Stimulated activated memory B cell treated with anti-CD40 and anti-IgM and Interleukin-4, amounts not matched to agents 10 μg/mL and 1 μg/mL and 100 μg/mL, for 72 hours (primary cell): Measurements from ENCODE around the gene NSFL1C.

Experiments used
- ATAC-seq: fragments of 150-1000 bp; cut with Tn5 transposase; 2 replicates; pipeline ENCODE4 v1.10.0; 2021
- H3K27ac Mint-ChIP-seq: one replicate; pipeline ENCODE4 v1.8.0; 2022; ENCODE audit warnings: mild to moderate bottlenecking, mixed read lengths
- H3K27me3 Mint-ChIP-seq: one replicate; pipeline ENCODE4 v1.8.0; 2022; ENCODE audit warnings: mixed read lengths
- H3K36me3 Mint-ChIP-seq: one replicate; pipeline ENCODE4 v1.8.0; 2022; ENCODE audit warnings: mixed read lengths
- H3K4me1 Mint-ChIP-seq: one replicate; pipeline ENCODE4 v1.8.0; 2022; ENCODE audit warnings: mixed read lengths
- H3K4me3 Mint-ChIP-seq: one replicate; pipeline ENCODE4 v1.8.0; 2022; ENCODE audit warnings: mild to moderate bottlenecking, moderate library complexity, mixed read lengths
- H3K9me3 Mint-ChIP-seq: one replicate; pipeline ENCODE4 v1.8.0; 2022; ENCODE audit warnings: mixed read lengths

NSFL1C gene

DNA sequence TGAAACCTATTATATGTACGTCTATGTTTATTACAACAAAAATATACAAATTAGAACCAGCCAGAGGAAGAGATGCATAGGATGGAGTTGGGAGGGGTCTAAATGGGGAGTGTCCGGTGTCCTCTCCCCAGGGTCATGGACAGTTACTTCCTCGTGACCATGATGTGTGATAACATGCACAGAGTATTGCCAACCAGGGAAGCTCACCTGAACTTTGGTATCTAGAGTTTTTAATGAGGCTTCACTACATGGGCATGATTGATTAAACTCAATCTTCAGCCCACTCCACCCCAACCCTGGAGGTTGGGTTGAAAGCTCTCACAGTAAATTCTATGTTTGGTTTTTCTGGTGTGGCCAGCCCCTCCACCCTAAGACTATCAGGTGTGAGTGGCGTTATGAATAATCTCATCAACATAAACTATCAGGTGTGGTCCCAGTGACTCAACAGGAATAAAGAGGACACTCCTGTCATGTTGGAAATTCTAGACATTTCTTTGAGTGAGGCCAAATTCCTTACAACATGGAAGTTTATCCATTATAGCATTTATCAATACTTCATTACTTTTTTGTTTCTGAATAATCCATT lies 37.4 kb downstream of the NSFL1C start:
- H3K9me3 Mint-ChIP-seq, result no peaks in the 10 kb centered on the region
- peaks cover 1% of the 10 kb centered on the region for H3K36me3 Mint-ChIP-seq
- no peak for ATAC-seq
- no peak overlapping the region for H3K4me3 Mint-ChIP-seq
- H3K27me3 Mint-ChIP-seq, result no peaks in the 10 kb centered on the region
- H3K27ac Mint-ChIP-seq, result no peak overlapping the region
- peaks cover 22% of the 10 kb centered on the region for H3K4me1 Mint-ChIP-seq

DNA sequence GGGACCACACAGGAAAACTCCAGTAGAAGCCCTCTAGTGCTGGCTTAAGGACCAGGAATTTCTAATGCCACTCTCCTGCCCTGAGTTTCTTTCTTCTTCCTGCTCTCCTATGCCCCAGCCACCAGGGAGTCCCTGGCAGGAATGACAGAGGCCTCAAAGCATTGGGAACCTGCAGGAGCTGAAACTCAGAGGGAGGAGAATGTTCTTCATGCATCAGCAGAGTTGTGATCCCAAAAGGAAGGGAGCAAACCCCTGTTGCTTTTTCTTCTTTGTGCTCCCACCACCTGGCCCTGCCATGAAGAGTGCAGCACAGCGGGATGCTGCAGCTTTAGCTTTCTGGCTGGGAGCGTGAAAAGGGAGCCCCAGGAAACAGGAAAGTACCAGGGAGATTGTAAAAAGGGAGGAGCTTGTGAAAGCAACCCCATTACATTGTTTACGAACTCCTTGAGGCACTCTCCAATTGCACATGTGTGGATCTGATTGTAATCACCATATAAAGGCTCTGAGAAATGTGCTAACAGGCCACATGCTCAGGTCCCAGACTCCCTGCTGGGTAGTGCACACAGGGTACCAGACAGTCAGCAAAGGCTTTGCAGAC lies 39.1 kb downstream of the NSFL1C start:
- Mint-ChIP-seq H3K4me1 (peaks cover 17% of the 10 kb centered on the region), H3K36me3 (peaks cover 6% of the 10 kb centered on the region), H3K27me3 (no peaks in the 10 kb centered on the region), H3K4me3 (no peak overlapping the region), H3K27ac (no peak overlapping the region), H3K9me3 (peaks cover 5% of the 10 kb centered on the region)
- ATAC-seq, result no peak

DNA sequence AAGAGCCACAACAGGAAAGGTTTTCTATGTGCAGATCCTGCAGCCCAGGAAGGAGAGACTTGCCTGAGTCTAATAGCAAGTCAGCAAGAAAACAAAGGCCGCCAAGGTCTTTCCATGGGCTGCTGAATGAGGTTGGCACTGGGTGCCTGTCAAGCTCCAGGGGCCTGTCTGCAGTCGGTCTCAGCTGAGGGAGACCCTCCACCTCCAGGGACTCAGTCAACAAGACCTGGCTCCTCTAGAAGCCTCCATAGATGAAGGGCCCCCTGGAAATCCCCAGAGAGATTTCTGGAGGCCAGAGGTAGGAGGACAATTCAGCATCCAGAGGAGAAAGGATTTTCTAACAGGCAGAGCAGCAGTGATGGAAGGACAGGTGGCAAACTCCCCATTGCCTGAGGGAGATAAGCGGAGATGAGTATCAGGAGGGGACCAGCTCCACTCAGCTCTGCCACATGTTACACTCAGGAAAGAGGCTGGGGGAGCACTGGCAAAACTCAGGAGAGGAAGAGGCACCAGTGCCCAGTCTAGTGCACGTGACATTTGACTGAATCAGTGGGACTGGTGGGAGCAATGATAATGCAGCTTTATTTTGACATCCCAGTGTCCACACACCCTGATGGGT lies 40.3 kb downstream of the NSFL1C start:
- Mint-ChIP-seq H3K4me1 (peaks cover 4% of the 10 kb centered on the region), H3K36me3 (peaks cover 6% of the 10 kb centered on the region), H3K9me3 (peaks cover 11% of the 10 kb centered on the region), H3K4me3 (no peak overlapping the region), H3K27me3 (no peaks in the 10 kb centered on the region), H3K27ac (no peak overlapping the region)
- ATAC-seq, result no peak

DNA sequence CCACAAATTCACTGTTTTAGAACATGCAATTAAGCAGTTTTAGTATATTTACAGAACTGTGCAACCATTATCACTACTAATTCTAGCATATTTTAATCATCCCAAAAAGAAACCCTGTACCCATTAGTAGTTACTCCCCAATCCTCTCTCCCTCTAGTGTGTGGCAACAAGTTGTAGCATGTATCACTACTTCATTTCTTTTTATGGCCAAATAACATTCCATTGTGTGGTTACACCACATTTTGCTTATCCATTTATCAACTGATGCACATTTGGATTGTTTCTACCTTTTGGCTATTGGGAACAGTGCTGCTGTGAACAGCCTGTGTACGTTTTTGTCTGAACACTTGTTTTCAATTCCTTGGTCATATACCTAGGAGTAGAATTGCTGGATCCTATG lies 42.3 kb downstream of the NSFL1C start:
- peaks cover 17% of the 10 kb centered on the region for H3K9me3 Mint-ChIP-seq
- H3K36me3 Mint-ChIP-seq, result peaks cover 6% of the 10 kb centered on the region

DNA sequence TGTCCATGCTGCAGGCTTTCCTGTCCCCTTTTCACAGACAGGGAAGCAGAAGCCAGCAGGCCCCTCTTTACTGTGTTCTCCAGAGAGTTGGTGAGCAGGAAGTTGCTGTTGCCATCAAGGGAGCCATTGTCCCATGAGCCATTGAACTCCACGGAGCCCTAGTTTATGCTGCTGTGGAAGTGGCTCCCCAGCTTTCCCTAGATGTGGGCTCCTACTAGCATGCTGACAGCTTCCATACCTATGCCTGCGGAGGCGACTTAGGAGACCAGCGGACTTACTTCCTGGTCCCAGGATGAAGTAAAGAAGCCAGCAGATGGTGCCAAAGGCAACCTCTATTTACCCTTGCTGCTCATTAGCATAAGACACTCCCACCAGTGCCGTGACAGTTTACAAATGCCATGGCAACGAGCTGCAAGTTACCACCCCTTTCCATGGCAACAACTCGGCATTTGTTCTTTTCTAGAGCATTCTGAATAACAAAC lies 43.0 kb downstream of the NSFL1C start:
- no peaks in the 10 kb centered on the region for H3K27me3 Mint-ChIP-seq
- H3K27ac Mint-ChIP-seq, result no peak overlapping the region
- peaks cover 21% of the 10 kb centered on the region for H3K9me3 Mint-ChIP-seq
- no peak overlapping the region for H3K4me3 Mint-ChIP-seq
- peaks cover 6% of the 10 kb centered on the region for H3K36me3 Mint-ChIP-seq
- no peak for ATAC-seq
- H3K4me1 Mint-ChIP-seq, result no peaks in the 10 kb centered on the region

More for the DNA sequence above, 42.3 kb downstream of the NSFL1C start:
- no peak for ATAC-seq
- Mint-ChIP-seq H3K4me1 (no peaks in the 10 kb centered on the region), H3K27ac (no peak overlapping the region), H3K4me3 (no peak overlapping the region), H3K27me3 (no peaks in the 10 kb centered on the region)

DNA sequence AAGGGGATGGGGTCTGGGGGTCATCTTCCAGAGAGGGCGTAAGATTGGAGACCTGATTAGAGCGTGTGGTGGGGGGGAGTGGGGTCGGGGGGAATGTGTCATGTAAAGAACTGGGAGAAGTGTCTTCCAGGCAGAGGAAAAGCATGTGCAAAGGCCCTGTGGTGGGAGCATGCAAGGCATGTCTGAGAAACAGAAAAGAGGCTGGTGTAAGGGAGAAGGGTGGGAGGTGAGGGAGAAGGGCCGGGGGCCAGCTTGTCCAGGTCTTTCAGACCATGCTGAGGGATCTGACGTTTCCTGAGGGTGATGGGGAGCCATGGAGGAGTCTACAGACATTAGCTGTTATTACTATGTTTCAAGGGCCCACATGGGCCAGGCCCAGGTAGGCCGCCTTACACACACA lies 43.4 kb downstream of the NSFL1C start:
- H3K36me3 Mint-ChIP-seq, result peaks cover 6% of the 10 kb centered on the region
- H3K4me3 Mint-ChIP-seq, result no peak overlapping the region
- no peak overlapping the region for H3K27ac Mint-ChIP-seq
- ATAC-seq, result no peak
- peaks cover 21% of the 10 kb centered on the region for H3K9me3 Mint-ChIP-seq
- no peaks in the 10 kb centered on the region for H3K4me1 Mint-ChIP-seq
- no peaks in the 10 kb centered on the region for H3K27me3 Mint-ChIP-seq

DNA sequence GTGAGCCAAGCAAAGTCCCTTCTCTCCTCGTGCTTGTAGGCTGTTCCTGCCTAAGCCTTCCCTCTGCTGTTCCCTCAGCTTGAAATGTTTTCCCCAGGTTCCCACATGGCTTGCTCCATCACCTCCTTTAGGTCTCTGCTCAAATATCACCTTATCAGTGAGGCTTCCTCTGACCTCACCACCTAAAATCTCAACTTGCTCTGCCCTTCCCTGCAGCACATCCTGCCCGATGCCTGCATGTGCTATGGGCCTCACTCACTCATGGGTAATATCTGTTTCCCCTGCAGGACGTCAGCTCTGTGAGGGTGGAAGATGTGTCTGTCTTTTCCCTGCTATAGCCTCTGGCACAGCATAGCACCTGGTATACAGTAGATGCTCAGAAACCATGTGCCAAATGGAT lies 43.9 kb downstream of the NSFL1C start:
- Mint-ChIP-seq H3K27ac (no peak overlapping the region), H3K9me3 (peaks cover 21% of the 10 kb centered on the region), H3K27me3 (no peaks in the 10 kb centered on the region), H3K36me3 (peaks cover 6% of the 10 kb centered on the region), H3K4me1 (no peaks in the 10 kb centered on the region), H3K4me3 (no peak overlapping the region)
- no peak for ATAC-seq

DNA sequence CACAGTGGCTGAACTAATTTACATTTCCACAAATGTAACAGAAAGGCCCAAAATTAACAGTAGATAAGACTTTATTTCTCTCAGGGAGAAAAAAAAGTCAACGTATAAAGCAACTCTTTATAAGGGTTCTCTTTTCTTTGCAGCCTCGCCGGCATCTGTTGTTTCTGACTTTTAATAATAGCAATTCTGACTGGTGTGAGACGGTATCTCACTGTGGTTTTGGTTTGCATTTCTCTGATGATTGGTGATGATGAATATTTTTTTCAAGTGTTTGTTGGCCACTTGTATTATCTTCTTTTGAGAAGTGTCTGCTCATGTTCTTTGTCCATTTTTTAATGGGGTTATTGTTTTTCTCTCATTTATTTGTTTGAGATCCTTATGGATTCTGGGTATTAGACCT lies 46.6 kb downstream of the NSFL1C start:
- Mint-ChIP-seq H3K27ac (no peak overlapping the region), H3K36me3 (peaks cover 6% of the 10 kb centered on the region), H3K4me1 (no peaks in the 10 kb centered on the region), H3K27me3 (no peaks in the 10 kb centered on the region), H3K4me3 (no peak overlapping the region), H3K9me3 (peaks cover 21% of the 10 kb centered on the region)
- no peak for ATAC-seq

DNA sequence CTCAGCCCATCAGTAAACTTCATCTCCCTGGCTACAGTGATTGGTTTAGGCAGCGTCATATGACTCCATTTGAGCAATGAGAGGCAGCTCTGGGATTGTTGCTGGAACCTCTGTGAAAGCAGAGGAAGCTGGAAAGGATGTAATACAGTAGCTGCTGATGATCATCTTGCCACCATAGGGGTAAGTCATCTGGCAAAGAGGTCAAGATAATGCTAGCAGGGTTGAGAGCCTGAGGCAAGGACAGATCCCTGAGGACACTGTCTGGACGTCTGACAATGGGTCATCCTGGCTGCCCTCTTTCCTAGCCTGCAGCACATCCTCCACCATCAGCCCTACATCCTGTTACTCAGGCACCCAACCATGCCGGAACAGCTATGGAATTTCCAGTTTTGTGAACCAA lies 48.3 kb downstream of the NSFL1C start:
- H3K9me3 Mint-ChIP-seq, result peaks cover 21% of the 10 kb centered on the region
- no peak overlapping the region for H3K4me3 Mint-ChIP-seq
- H3K27me3 Mint-ChIP-seq, result no peaks in the 10 kb centered on the region
- H3K27ac Mint-ChIP-seq, result no peak overlapping the region
- H3K36me3 Mint-ChIP-seq, result peaks cover 6% of the 10 kb centered on the region
- no peak for ATAC-seq
- no peaks in the 10 kb centered on the region for H3K4me1 Mint-ChIP-seq

DNA sequence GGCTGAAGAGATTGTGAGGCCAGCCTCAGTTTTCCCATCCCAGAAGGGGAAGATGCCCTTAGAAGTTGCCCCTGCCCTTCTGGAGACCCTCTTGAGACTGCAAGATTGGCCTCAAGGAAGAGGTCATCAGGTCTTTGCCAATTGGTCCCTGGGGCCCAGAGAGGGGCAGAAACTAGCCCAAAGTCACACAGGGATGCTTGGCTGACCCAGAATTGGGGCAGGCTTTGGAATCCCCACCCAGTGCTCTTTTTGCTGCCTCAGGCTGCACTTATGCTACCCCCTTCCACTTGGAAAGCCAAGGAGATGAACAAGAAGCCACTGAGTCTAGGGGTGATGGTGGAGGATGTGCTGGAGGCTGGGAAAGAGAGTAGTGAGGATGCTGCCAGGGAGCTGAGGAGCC lies 48.9 kb downstream of the NSFL1C start:
- no peak for ATAC-seq
- no peaks in the 10 kb centered on the region for H3K27me3 Mint-ChIP-seq
- H3K36me3 Mint-ChIP-seq, result peaks cover 2% of the 10 kb centered on the region
- H3K4me3 Mint-ChIP-seq, result no peak overlapping the region
- H3K27ac Mint-ChIP-seq, result no peak overlapping the region
- peaks cover 17% of the 10 kb centered on the region for H3K9me3 Mint-ChIP-seq
- no peaks in the 10 kb centered on the region for H3K4me1 Mint-ChIP-seq

DNA sequence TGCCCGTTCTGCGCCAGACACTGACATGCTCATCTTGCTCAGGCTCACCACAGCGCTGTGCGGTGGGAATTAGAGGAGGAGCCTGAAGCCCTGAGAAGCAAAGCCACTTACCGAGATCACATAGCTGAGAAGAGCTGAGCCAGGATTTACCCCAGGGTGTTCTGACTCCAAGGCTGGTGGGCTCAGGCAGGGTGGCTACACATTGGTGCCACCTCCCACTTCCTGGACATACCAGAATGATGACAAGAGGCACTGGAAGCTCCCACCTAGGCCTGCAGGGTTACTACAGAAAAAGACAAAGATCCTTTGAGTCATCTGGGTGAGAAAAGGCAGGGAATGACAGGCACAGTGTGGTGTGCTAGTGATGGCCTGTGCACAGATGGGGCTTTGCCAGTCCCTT lies 49.4 kb downstream of the NSFL1C start:
- ATAC-seq, result no peak
- Mint-ChIP-seq H3K4me1 (no peaks in the 10 kb centered on the region), H3K36me3 (no peaks in the 10 kb centered on the region), H3K4me3 (no peak overlapping the region), H3K9me3 (peaks cover 15% of the 10 kb centered on the region), H3K27ac (no peak overlapping the region), H3K27me3 (no peaks in the 10 kb centered on the region)

DNA sequence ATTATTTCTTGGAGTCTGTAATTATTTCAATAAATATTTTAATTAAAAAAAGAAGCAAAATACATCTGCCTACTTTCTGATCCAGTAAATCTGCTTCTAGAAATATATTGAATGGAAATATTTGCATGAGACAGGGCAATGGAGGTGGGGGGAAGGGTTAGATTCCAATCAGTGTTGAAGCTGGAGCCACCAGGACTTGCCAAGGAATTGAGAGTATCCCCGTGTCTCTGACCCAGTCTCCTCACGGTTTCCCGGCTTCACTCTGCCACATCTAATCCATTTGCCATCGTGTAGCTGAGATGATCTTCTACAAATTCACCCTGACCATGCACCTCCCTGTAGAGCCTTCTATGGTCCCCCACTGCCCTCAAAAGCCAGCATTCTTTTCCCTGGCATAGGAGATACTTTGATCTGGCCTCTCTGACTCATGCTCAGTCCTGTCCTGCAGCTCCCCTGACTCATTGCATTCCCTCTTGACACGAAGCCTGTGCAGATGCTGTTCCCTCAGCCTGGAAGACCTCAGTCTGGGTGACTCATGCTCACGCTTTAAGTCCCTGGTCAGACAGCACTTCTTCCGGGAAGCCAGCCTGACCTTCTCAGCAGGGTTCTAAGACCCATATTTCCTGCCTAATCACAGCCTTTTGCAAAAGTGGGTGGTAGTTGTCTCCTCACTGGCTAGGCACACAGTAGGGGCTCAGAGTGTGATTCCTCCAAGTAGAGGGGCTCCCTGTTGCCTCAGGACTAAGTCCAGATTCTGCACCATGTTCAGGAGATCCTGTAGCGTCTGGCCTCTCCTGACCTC lies 50.8 kb downstream of the NSFL1C start:
- Mint-ChIP-seq H3K4me1 (no peaks in the 10 kb centered on the region), H3K27me3 (no peaks in the 10 kb centered on the region), H3K36me3 (no peaks in the 10 kb centered on the region), H3K4me3 (no peak overlapping the region), H3K27ac (no peak overlapping the region), H3K9me3 (peaks cover 10% of the 10 kb centered on the region)
- no peak for ATAC-seq

DNA sequence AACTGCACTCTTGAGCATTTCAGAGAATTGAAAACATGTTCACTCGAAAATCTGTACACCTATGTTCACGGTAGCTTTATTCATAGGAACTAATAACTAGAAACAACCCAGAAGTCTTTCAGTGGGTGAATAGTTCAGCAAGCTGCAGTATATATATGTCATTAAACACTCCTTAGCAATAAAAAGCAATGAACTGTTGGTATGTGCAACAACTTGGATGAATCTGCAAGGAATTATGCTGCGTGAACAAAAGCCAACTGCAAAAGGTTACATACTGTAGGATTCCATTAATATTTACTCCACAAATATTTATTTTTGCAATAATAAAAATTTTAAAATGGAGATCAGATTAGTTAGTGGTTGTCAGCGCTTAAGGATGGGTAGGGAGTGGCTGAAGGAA lies 51.7 kb downstream of the NSFL1C start:
- H3K9me3 Mint-ChIP-seq, result peaks cover 6% of the 10 kb centered on the region
- no peak overlapping the region for H3K4me3 Mint-ChIP-seq
- no peak for ATAC-seq
- H3K27ac Mint-ChIP-seq, result no peak overlapping the region
- H3K27me3 Mint-ChIP-seq, result no peaks in the 10 kb centered on the region
- H3K4me1 Mint-ChIP-seq, result no peaks in the 10 kb centered on the region
- H3K36me3 Mint-ChIP-seq, result peaks cover 5% of the 10 kb centered on the region

DNA sequence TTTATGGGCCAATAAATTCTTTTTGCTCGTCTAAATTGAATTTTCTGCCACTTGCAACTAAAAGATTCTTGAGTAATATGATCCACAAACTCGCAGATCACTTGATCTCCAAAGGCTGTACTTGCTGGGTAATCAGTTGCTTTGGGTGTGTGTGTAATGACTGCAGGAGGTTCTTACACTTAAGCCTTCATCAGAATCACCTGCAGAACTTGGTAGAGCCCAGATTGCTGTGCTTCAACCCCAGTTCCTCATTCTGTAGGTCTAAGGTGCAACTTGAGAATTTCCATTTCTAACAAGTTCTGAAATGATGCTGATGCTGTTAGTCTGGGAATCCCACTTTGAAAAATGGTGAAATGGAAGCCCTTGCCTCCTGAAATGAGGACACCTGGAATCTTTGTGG lies 60.8 kb downstream of the NSFL1C start:
- ATAC-seq, result no peak
- no peaks in the 10 kb centered on the region for H3K9me3 Mint-ChIP-seq
- no peak overlapping the region for H3K4me3 Mint-ChIP-seq
- H3K27ac Mint-ChIP-seq, result no peak overlapping the region
- peaks cover 15% of the 10 kb centered on the region for H3K27me3 Mint-ChIP-seq
- H3K4me1 Mint-ChIP-seq, result peaks cover 7% of the 10 kb centered on the region
- H3K36me3 Mint-ChIP-seq, result peaks cover 5% of the 10 kb centered on the region

DNA sequence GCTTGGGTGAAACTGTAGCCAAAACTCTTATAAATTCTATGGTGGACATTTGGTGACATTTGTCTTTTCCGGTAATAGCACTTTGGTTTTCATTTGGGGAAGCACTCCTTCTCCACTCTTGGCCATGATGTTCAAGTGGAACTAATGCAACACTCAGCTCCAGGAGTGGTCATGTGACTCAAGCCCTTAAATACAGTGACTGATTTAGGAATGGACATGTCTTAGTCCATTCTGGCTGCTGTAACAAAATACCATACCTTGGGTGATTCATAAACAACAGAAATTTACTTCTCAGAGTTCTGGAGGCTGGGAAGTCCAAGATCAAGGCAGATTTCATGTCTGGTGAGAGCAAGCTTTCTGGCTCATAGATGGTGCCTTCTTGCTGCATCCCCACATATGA lies 63.0 kb downstream of the NSFL1C start:
- no peaks in the 10 kb centered on the region for H3K36me3 Mint-ChIP-seq
- H3K27me3 Mint-ChIP-seq, result peaks cover 15% of the 10 kb centered on the region
- H3K9me3 Mint-ChIP-seq, result no peaks in the 10 kb centered on the region
- no peak for ATAC-seq
- no peak overlapping the region for H3K4me3 Mint-ChIP-seq
- peaks cover 13% of the 10 kb centered on the region for H3K4me1 Mint-ChIP-seq
- H3K27ac Mint-ChIP-seq, result no peak overlapping the region
